ENCODE measurements around the gene ZNF318. TPM values are rescaled to one million over a fixed set of nuclear protein-coding genes. Genes with fewer than 3 reads are reported as not detected.
A peak's percentile ranks its signal among the peaks of the same experiment; 100 is the strongest.
"Not testable (repeated sequence)": the region's sequence is repeated elsewhere in the genome, so short reads cannot be mapped to it uniquely, and the experiment has no call there.

Gene ZNF318
- polyA plus RNA-seq, 1 donor (not counting 4 experiments of a cell fraction or from before 2014, with no cell fraction given) = 14.6 TPM

DNA sequence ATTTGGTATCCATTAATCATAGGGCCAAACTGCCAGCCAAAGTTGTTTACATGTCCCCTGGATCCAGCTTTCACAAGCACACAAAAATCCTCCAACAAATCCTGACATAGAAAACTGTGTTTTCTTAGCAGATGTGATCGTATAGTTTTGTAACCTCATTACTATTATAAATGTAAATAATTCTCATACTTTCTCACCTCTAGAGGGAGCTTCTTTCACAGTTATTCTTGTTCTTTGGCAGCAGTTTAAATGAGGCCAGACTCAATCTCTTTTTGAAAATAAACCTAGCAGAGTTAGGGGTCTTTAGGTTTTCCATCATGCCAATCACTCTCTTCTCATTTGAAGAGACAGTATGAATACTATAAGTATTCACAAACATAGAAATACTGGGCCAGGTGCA, 17.0 kb upstream of the ZNF318 start:
- no peak overlapping the region for H2AFZ ChIP-seq (ENCODE audit: control insufficient read depth, low read length)
- H3K9ac ChIP-seq (ENCODE audit: control insufficient read depth, extremely low read depth, insufficient read depth, low read length) = no peak overlapping the region

GRCh38 chr6:43383021-43383667, 13.7 kb upstream of the ZNF318 start:
- H3K27me3 ChIP-seq (ENCODE audit: control insufficient read depth, extremely low read depth, insufficient read depth, low read length) = no peaks in the 10 kb centered on the region
- TF ChIP-seq, protein P1, sequence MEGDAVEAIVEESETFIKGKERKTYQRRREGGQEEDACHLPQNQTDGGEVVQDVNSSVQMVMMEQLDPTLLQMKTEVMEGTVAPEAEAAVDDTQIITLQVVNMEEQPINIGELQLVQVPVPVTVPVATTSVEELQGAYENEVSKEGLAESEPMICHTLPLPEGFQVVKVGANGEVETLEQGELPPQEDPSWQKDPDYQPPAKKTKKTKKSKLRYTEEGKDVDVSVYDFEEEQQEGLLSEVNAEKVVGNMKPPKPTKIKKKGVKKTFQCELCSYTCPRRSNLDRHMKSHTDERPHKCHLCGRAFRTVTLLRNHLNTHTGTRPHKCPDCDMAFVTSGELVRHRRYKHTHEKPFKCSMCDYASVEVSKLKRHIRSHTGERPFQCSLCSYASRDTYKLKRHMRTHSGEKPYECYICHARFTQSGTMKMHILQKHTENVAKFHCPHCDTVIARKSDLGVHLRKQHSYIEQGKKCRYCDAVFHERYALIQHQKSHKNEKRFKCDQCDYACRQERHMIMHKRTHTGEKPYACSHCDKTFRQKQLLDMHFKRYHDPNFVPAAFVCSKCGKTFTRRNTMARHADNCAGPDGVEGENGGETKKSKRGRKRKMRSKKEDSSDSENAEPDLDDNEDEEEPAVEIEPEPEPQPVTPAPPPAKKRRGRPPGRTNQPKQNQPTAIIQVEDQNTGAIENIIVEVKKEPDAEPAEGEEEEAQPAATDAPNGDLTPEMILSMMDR (optimal IDR thresholded peaks at IDR 0.05 in 1 of 3, IDR thresholded peaks at IDR 0.05 in 1 of 3, conservative IDR thresholded peaks at IDR 0.05 in 1 of 3; ENCODE audit: extremely low read depth in 1 of 3, insufficient read depth in 2 of 3, low read length in 3 of 3) = no peak
- TF ChIP-seq EZH2 (IDR thresholded peaks at IDR 0.05; ENCODE audit: low read length) = no peak
- H3K9me3 ChIP-seq (ENCODE audit: control insufficient read depth, low read depth, low read length) = no peaks in the 10 kb centered on the region
- peaks cover 12% of the 10 kb centered on the region for H3K4me1 ChIP-seq (ENCODE audit: control insufficient read depth, extremely low read depth, insufficient read depth, low read length)
- no peaks in the 10 kb centered on the region for H4K20me1 ChIP-seq (ENCODE audit: control insufficient read depth, extremely low read depth, insufficient read depth, low read length)
- H3K79me2 ChIP-seq (ENCODE audit: control insufficient read depth, insufficient read depth, low read length) = no peaks in the 10 kb centered on the region
- H3K36me3 ChIP-seq (ENCODE audit: control insufficient read depth in 2 of 2, extremely low read depth in 1 of 2, insufficient read depth in 2 of 2, low read length in 2 of 2) = no peaks in the 10 kb centered on the region
- peak overlapping the region; percentile 55 for H2AFZ ChIP-seq (ENCODE audit: control insufficient read depth, low read length)
- FAIRE-seq = peak; percentile 68
- dilution Hi-C loops (cut with MboI; ENCODE audit: extremely low pct_ligation_motif_present, low sequenced_read_pairs) = no loop called here
- H3K27ac ChIP-seq (ENCODE audit: control insufficient read depth, insufficient read depth, low read length) = peak overlapping the region; percentile 59
- DNase-seq (ENCODE audit: low read depth, low spot score) = no peak
- H3K9me1 ChIP-seq (ENCODE audit: control insufficient read depth, extremely low read depth, insufficient read depth, low read length) = no peaks in the 10 kb centered on the region
- H3K4me3 ChIP-seq (ENCODE audit: control insufficient read depth in 2 of 3, extremely low read depth in 1 of 3, insufficient read depth in 2 of 3, low read depth in 1 of 3, low read length in 3 of 3) = no peak overlapping the region
- peak overlapping the region; percentile 25 for H3K4me2 ChIP-seq (ENCODE audit: control insufficient read depth, extremely low read depth, insufficient read depth, low read depth, low read length)
- no peak overlapping the region for H3K9ac ChIP-seq (ENCODE audit: control insufficient read depth, extremely low read depth, insufficient read depth, low read length)

More for the DNA sequence above, 17.0 kb upstream of the ZNF318 start:
- no peaks in the 10 kb centered on the region for H3K27me3 ChIP-seq (ENCODE audit: control insufficient read depth, extremely low read depth, insufficient read depth, low read length)
- H3K4me3 ChIP-seq (ENCODE audit: control insufficient read depth in 2 of 3, extremely low read depth in 1 of 3, insufficient read depth in 2 of 3, low read depth in 1 of 3, low read length in 3 of 3) = no peak overlapping the region
- TF ChIP-seq EZH2 (IDR thresholded peaks at IDR 0.05; ENCODE audit: low read length) = no peak
- TF ChIP-seq, protein P1 (optimal IDR thresholded peaks at IDR 0.05 in 1 of 3, IDR thresholded peaks at IDR 0.05 in 1 of 3, conservative IDR thresholded peaks at IDR 0.05 in 1 of 3; ENCODE audit: extremely low read depth in 1 of 3, insufficient read depth in 2 of 3, low read length in 3 of 3) = peak in 1 of 3 experiments; percentile 26
- H3K27ac ChIP-seq (ENCODE audit: control insufficient read depth, insufficient read depth, low read length) = no peak overlapping the region
- DNase-seq (ENCODE audit: low read depth, low spot score) (no peak), FAIRE-seq (no peak)
- H4K20me1 ChIP-seq (ENCODE audit: control insufficient read depth, extremely low read depth, insufficient read depth, low read length) = no peaks in the 10 kb centered on the region
- no peak overlapping the region for H3K4me2 ChIP-seq (ENCODE audit: control insufficient read depth, extremely low read depth, insufficient read depth, low read depth, low read length)
- no peaks in the 10 kb centered on the region for H3K36me3 ChIP-seq (ENCODE audit: control insufficient read depth in 2 of 2, extremely low read depth in 1 of 2, insufficient read depth in 2 of 2, low read length in 2 of 2)
- H3K4me1 ChIP-seq (ENCODE audit: control insufficient read depth, extremely low read depth, insufficient read depth, low read length) = peaks cover 12% of the 10 kb centered on the region
- no peaks in the 10 kb centered on the region for H3K79me2 ChIP-seq (ENCODE audit: control insufficient read depth, insufficient read depth, low read length)
- no peaks in the 10 kb centered on the region for H3K9me1 ChIP-seq (ENCODE audit: control insufficient read depth, extremely low read depth, insufficient read depth, low read length)
- no peaks in the 10 kb centered on the region for H3K9me3 ChIP-seq (ENCODE audit: control insufficient read depth, low read depth, low read length)
- dilution Hi-C loops (cut with MboI; ENCODE audit: extremely low pct_ligation_motif_present, low sequenced_read_pairs) = no loop called here

GRCh38 chr6:43380858-43381257, 11.4 kb upstream of the ZNF318 start:
- H3K27ac ChIP-seq (ENCODE audit: control insufficient read depth, insufficient read depth, low read length); H3K79me2 ChIP-seq (ENCODE audit: control insufficient read depth, insufficient read depth, low read length); H3K4me3 ChIP-seq (ENCODE audit: control insufficient read depth in 2 of 3, extremely low read depth in 1 of 3, insufficient read depth in 2 of 3, low read depth in 1 of 3, low read length in 3 of 3); H3K9me1 ChIP-seq (ENCODE audit: control insufficient read depth, extremely low read depth, insufficient read depth, low read length); H3K27me3 ChIP-seq (ENCODE audit: control insufficient read depth, extremely low read depth, insufficient read depth, low read length); DNase-seq (ENCODE audit: low read depth, low spot score); H3K4me2 ChIP-seq (ENCODE audit: control insufficient read depth, extremely low read depth, insufficient read depth, low read depth, low read length); H3K9ac ChIP-seq (ENCODE audit: control insufficient read depth, extremely low read depth, insufficient read depth, low read length); FAIRE-seq; H4K20me1 ChIP-seq (ENCODE audit: control insufficient read depth, extremely low read depth, insufficient read depth, low read length); H2AFZ ChIP-seq (ENCODE audit: control insufficient read depth, low read length); dilution Hi-C loops (cut with MboI; ENCODE audit: extremely low pct_ligation_motif_present, low sequenced_read_pairs); H3K36me3 ChIP-seq (ENCODE audit: control insufficient read depth in 2 of 2, extremely low read depth in 1 of 2, insufficient read depth in 2 of 2, low read length in 2 of 2); H3K9me3 ChIP-seq (ENCODE audit: control insufficient read depth, low read depth, low read length): not testable (repeated sequence)
- peaks cover 21% of the 10 kb centered on the region for H3K4me1 ChIP-seq (ENCODE audit: control insufficient read depth, extremely low read depth, insufficient read depth, low read length)

Measured in keratinocyte (primary cell).